GM18867 (cell line): ENCODE data around the gene GRM4.
"Not testable (repeated sequence)": the region's sequence is repeated elsewhere in the genome, so short reads cannot be mapped to it uniquely, and the experiment has no call there.

Source experiments
- ATAC-seq: cut with Tn5 transposase; IDR thresholded peaks from one replicate; pipeline ENCODE4 v1.9.1; 2021; ENCODE audit warnings: mild to moderate bottlenecking, moderate library complexity; ENCODE audit not compliant: unreplicated experiment

Gene GRM4

GRCh38 chr6:34146021-34146782, at the start of gene GRM4:
GRM4 (minus strand) TSS chr6:34146087; CDS start chr6:34133496, 12,591 bp downstream.
- no peak for ATAC-seq

GRCh38 chr6:34194772-34195171, 48.9 kb upstream of the GRM4 start:
- no peak for ATAC-seq

DNA sequence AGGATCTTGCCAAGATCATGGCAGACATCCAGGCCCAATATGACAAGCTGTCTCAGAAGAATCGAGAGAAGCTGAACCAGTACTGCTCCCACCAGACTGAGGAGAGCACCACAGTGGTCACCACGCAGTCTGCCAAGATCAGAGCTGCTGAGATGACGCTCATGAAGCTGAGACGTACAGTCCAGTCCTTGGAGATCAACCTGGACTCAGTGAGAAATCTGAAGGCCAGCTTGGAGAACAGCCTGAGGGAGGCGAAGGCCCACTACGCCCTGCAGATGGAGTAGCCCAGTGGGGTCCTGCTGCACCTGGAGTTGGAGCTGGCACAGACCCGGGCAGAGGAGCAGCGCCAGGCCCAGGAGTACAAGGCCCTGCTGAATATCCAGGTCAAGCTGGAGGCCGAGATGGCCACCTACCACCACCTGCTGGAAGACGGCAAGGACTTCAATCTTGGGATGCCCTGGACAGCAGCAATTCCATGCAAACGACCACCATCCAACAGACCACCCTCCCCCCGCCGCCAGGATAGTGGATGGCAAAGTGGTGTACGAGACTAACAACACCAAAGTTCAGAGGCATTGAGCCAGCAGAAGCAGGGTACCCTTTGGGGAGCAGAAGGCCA, 44.7 kb upstream of the GRM4 start:
- ATAC-seq = no peak

- no peak for ATAC-seq
Observed at GRCh38 chr6:34189806-34190503, 44.1 kb upstream of the GRM4 start.

DNA sequence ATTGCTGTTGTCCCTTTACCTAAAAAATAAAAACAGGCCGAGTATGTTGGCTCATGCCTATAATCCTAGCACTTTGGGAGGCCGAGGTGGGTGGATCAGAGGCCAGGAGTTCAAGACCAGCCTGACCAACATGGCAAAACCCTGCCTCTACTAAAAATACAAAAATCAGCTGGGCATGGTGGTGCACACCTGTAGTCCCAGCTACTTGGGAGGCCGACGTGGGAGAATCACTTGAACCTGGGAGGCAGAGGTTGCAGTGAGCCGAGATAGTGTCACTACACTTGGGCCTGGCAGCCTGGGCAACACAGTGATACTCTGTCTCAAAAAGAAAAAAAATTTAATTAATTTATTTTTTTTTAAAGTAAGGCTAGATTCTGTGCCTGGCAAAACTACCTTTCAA, 38.8 kb upstream of the GRM4 start:
- not testable (repeated sequence) for ATAC-seq

DNA sequence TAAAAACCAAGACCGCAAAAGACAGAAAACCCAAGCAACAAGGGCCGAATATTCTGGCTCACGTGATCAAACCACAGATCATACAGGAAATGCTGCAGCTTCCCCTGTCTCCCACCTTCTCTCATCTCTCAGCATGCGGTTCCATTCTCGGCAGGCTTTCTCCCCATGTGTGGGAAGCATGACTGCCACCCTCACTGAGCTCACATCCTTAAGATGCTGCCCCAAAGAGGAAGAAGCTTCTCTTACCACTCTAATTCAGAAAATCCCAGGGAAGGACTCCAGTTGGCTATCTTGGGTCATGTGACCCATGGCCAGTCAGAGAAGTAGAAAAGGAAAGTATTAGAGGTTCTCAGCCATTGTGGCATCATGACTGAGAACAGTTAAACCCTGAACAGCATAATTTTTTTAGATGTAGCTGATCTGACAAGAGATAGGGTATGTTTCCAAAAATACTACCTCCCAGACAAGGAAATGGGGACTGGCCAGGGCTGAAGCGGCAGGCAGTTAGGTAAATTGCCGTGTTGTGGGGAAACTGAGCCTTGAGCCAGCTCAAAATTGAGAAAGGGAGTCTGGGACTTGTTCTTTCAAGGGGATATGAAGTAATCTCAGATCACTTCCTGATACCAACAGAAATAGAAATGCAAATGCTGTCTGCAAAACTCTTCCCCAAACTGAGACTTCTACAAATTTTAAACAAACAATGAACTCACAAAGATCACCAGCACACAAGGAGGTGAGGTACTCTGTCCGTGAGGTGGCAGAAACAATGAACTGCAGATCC, 37.1 kb upstream of the GRM4 start:
- ATAC-seq = no peak

- no peak for ATAC-seq
Observed at GRCh38 chr6:34181908-34182307, 36.0 kb upstream of the GRM4 start.

DNA sequence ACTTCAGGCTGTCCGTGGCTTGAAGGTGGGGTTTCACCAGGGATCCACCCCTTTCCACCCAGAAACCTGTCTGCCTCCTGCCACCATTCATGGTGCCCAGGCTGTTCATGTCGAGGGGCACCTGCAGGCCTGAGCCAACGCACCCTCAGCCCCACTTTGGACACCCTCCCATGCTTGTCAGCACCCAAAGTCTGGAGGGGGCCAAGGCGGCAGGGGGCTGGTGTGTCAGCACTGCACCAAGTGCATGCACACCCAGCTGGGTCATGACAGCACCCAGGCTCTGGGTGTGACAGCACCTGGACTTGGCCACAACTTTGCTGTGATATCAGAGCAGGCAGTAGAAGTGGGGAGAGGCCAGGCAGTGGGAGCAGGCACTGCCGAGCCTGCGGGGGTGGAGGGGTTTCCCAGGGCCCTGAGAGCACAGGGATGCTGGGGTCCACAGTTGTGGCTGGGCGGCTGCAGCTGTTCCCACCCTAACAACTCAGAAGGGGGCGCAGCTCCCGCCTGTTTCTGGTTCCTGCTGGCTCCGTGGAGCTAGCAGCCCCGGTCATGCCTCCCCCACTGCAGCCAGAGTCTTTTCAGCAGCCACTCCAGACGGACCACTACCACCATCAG, 33.3 kb upstream of the GRM4 start:
- no peak for ATAC-seq

- ATAC-seq = no peak
Observed at GRCh38 chr6:34178357-34179105, 32.6 kb upstream of the GRM4 start.

- ATAC-seq = no peak
Observed at GRCh38 chr6:34177181-34177591, 31.3 kb upstream of the GRM4 start.

DNA sequence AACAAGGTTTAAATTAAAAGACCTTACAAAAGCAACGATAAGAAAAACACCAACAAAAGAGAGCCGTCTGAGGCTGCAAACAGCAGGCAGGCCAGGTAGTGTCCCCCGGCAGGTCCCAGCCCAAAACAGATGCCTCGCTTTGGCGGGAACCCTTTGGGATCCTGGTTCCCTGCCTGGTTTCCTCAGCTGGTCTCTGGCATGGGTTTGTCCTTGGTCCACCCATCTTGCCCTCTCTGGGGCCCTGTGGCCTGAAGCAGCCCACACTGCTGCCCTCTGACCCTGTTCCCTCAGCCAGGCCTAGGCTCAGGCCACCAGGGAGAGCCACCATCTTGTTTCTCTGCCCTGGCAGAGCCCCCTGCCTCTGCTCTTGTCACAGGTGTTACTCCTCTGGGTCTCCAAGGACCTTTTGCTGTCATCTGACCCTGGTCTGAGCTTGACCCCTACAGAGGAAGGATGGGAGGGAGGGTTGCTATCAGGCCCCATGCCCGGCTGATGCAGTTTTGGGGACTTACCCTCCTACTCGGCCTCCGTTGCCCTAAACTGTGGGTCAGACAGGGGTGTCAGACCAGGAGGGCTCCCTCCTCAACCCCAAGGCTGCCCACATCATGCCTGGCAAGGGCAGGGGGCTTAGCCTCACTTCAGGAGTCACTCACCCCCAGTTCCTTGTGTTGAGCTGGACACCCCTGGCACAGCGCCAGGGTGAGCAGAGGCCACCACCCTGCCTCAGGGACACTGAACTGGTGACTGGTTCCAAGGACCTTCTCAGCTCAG, 30.6 kb upstream of the GRM4 start:
- ATAC-seq = no peak

DNA sequence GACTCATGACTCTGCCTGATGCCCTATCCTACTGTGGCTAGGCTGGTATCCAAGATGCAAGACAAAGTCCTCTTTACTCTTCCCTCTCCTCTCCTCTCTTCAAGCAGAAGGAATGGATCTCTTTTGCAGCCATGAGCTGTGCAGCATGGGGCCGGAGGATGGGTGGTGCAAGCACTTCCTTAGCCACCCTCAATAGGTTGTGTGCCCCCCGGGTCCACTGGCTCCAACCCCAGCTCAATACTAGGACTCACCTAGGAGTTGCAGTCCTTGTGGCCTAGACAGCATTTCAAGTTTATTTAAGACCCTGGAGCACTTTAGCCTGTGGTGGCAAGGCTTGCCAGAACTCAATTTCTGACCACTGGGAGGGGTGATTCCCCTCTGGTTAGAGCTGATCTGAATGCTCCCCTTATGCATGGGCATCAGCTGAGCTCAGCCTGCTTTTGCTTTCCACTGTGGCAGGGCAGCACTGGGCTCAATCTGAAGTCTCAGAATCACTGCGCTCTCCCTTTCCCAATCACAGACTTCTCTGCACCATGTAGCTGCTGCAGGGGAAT, 29.0 kb upstream of the GRM4 start:
- no peak for ATAC-seq

DNA sequence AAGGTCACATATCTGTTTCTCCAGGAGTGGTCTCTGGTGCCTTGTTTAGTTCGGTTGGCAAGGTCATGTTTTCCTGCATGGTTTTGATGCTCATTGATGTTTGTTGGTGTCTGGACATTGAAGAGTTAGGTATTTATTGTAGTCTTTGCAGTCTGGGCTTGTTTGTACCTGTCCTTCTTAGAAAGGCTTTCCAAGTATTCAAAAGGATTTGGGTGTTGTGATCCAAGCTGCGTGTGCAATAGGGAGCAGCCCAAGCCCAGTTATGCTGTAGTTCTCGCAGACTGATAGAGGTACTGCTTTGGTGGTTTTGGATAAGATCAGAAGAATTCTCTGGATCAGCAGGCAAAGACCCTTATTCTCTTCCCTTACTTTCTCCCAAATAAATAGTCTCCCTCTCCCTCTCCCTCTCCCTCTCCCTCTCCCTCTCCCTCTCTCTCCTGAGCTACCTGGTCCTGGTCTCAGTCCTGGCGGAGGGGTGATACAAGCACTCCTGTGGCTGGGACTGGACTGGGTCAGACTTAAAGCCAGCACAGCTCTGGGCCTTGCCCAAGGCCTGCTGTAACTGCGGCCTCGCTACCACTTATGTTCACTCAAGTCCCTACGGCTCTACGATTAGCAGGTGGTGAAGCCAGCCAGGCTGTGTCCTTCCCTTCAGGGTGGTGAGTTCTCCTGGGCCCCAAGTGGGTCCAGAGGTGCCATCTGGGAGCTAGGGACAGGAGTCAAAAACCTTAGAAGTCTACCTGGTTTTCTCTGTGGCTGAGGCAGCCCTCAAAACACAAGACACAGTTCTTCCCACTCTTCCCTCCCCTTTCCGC, 27.3 kb upstream of the GRM4 start:
- ATAC-seq = no peak

DNA sequence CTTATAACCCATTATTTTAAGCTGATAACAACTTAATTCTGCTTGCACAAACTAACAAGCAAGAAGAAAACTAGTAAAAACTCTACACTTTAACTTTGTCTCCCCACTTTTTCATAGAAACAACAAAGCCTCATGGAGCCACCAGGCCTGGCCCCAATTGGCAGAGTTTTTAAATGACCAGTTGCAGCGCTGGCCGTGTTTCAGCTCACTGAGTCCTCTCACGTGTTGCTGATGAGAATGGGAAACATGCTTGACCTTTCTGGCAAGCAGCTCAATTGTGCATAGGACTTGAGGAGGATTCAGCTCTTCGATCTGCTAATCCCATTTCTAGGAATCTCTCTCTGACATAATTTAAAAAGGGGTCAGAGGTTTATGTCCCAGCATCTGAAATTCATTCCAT, 24.5 kb upstream of the GRM4 start:
- no peak for ATAC-seq

DNA sequence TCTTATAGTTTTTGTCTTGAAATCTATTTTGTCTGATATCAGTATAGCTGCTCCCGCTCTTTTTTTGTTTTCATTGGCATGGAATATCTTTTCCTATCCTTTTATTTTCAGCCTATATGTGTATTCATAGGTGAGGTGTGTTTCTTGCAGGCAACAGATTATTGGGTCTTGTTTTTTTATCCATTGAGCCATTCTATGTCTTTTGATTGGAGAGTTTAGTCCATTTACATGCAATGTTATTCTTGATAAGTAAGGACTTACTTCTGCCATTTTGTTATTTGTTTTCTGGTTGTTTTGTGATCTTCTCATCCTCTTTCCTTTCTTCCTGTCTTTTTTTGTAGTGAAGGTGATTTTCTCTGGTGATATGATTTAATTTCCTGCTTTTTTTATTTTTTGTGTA, 24.0 kb upstream of the GRM4 start:
- no peak for ATAC-seq

- ATAC-seq = no peak
Observed at GRCh38 chr6:34161857-34162515, 16.1 kb upstream of the GRM4 start.

DNA sequence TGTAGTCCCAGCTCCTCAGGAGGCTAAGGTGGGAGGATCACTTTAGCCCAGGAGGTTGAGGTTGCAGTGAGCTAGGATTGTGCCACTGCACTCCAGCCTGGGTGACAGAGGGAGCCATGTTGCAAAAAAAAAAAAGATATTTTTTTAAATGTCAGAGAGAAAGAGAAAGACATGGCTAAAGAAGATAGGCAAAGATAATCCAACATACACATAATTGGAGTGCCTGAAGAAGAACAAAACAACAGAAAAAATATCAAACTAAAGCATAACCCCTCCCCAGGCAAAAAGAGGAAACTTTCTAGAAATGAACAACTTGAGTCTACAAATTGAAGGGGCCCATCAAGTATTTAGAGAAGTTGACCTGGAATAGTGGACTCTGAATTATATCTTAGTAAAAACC, 14.0 kb upstream of the GRM4 start:
- no peak for ATAC-seq

DNA sequence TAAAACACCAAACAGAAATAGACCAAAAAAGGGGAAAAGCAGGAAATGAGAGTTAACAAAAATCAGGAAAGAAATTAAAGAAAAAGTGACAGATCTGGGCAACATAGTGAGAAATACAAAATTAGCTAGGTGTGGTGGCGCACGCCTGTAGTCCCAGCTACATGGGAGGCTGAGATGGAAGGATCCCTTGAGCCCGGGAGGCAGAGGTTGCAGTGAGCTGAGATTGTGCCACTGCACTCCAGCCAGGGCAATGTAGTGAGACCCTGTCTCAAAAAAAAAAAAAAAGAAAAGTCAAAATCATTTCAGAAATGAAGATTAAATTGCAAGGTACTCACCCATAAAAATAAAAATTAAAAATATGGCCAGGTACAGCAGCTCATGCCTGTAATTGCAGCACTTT, 13.0 kb upstream of the GRM4 start:
- ATAC-seq = no peak
